ENCODE measurements around the gene TMEM117.

TMEM117 gene

GRCh38 chr12:44127966-44128710 is 292.3 kb downstream of the TMEM117 start:
- Histone ChIP-seq H3K4me1 (ENCODE audit: control insufficient read depth, insufficient read depth, low read length) (no peaks in the 10 kb centered on the region), H3K4me3 (ENCODE audit: low read depth, low read length) (no peak overlapping the region), H3K27ac (ENCODE audit: extremely low read depth, low read depth, low read length) (no peak overlapping the region), H3K9me3 (ENCODE audit: control insufficient read depth, insufficient read depth, low read depth, low read length) (no peaks in the 10 kb centered on the region), H3K36me3 (ENCODE audit: control insufficient read depth in 2 of 2, insufficient read depth in 1 of 2, low read length in 2 of 2) (no peaks in the 10 kb centered on the region)
- TF ChIP-seq ZNF354C (tag by site-specific recombination; IDR thresholded peaks at IDR 0.05; ENCODE audit: borderline replicate concordance, low read depth) (no peak), ZNF398 (tag by site-specific recombination; IDR thresholded peaks at IDR 0.05) (no peak), ZNF391 (tag by site-specific recombination; IDR thresholded peaks at IDR 0.05; ENCODE audit: borderline replicate concordance, low read depth) (no peak), KLF8 (tag by site-specific recombination; IDR thresholded peaks at IDR 0.05) (no peak), GLIS2 (tag by site-specific recombination; IDR thresholded peaks at IDR 0.05) (no peak)
- ChIA-PET CTCF (no interaction called here), POLR2A (no interaction called here)

GRCh38 chr12:44143175-44143574 is 307.3 kb downstream of the TMEM117 start:
- no peaks in the 10 kb centered on the region for H3K4me1 ChIP-seq (ENCODE audit: control insufficient read depth, insufficient read depth, low read length)
- no peaks in the 10 kb centered on the region; the same call in 1 of the 2 replicates for H3K9me3 ChIP-seq (ENCODE audit: control insufficient read depth, insufficient read depth, low read depth, low read length)
- TF ChIP-seq HOXA7 (CRISPR knock-in tag; IDR thresholded peaks at IDR 0.05; ENCODE audit: borderline replicate concordance) (no peak), WT1 (tag by site-specific recombination; IDR thresholded peaks at IDR 0.05) (no peak), ZNF37A (tag by site-specific recombination; IDR thresholded peaks at IDR 0.05) (no peak), PBX3 (CRISPR knock-in tag; IDR thresholded peaks at IDR 0.05) (no peak), SP2 (tag by site-specific recombination; IDR thresholded peaks at IDR 0.05) (no peak)
- H3K27ac ChIP-seq (ENCODE audit: extremely low read depth, low read depth, low read length) = no peak overlapping the region
- H3K4me3 ChIP-seq (ENCODE audit: low read depth, low read length) = no peak overlapping the region
- CTCF ChIA-PET = interaction anchor here (0.6 kb wide), 1 partner anchor 805 kb away, joined by 3 read pairs; no protein-coding TSS in a partner anchor
- no peaks in the 10 kb centered on the region for H3K36me3 ChIP-seq (ENCODE audit: control insufficient read depth in 2 of 2, insufficient read depth in 1 of 2, low read length in 2 of 2)
- POLR2A ChIA-PET = no interaction called here

- Histone ChIP-seq H3K4me1 (ENCODE audit: control insufficient read depth, insufficient read depth, low read length) (no peaks in the 10 kb centered on the region), H3K9me3 (ENCODE audit: control insufficient read depth, insufficient read depth, low read depth, low read length) (no peaks in the 10 kb centered on the region), H3K4me3 (ENCODE audit: low read depth, low read length) (no peak overlapping the region), H3K36me3 (ENCODE audit: control insufficient read depth in 2 of 2, insufficient read depth in 1 of 2, low read length in 2 of 2) (no peaks in the 10 kb centered on the region), H3K27ac (ENCODE audit: extremely low read depth, low read depth, low read length) (no peak overlapping the region)
- TF ChIP-seq ZNF214 (tag by site-specific recombination; IDR thresholded peaks at IDR 0.05; ENCODE audit: borderline replicate concordance) (no peak), ATF2 (tag by site-specific recombination; IDR thresholded peaks at IDR 0.05; ENCODE audit: low read depth) (peak; percentile 76), REPIN1 (tag by site-specific recombination; IDR thresholded peaks at IDR 0.05; ENCODE audit: low read depth) (no peak)
- POLR2A ChIA-PET = no interaction called here
- CTCF ChIA-PET = interaction anchor here (0.8 kb wide), 1 partner anchor 683 kb away, joined by 3 read pairs; no protein-coding TSS in a partner anchor
Observed at GRCh38 chr12:44148936-44149335, 313.1 kb downstream of the TMEM117 start.

GRCh38 chr12:44154128-44154527 is 318.2 kb downstream of the TMEM117 start:
- Histone ChIP-seq H3K36me3 (ENCODE audit: control insufficient read depth in 2 of 2, insufficient read depth in 1 of 2, low read length in 2 of 2) (no peaks in the 10 kb centered on the region), H3K4me3 (ENCODE audit: low read depth, low read length) (no peak overlapping the region), H3K4me1 (ENCODE audit: control insufficient read depth, insufficient read depth, low read length) (no peaks in the 10 kb centered on the region), H3K27ac (ENCODE audit: extremely low read depth, low read depth, low read length) (no peak overlapping the region), H3K9me3 (ENCODE audit: control insufficient read depth, insufficient read depth, low read depth, low read length) (no peaks in the 10 kb centered on the region)
- ChIA-PET CTCF (no interaction called here), POLR2A (no interaction called here)
- TF ChIP-seq ZBTB20 (tag by site-specific recombination; IDR thresholded peaks at IDR 0.05) (no peak), PRDM2 (tag by site-specific recombination; IDR thresholded peaks at IDR 0.05; ENCODE audit: borderline replicate concordance) (no peak), ZNF514 (tag by site-specific recombination; IDR thresholded peaks at IDR 0.05) (no peak), ZNF623 (tag by site-specific recombination; IDR thresholded peaks at IDR 0.05) (no peak)
